ENCODE measurements around the gene JAK2.
A peak's percentile ranks its signal among the peaks of the same experiment; 100 is the strongest.

- TF ChIP-seq CTCF (IDR thresholded peaks at IDR 0.05 in 2 of 3, conservative IDR thresholded peaks at IDR 0.05 in 1 of 3; ENCODE audit: insufficient read depth in 2 of 3, low read depth in 1 of 3, low read length in 3 of 3) (no peak), RCOR1 (IDR thresholded peaks at IDR 0.05; ENCODE audit: borderline replicate concordance in 1 of 2, low read depth in 2 of 2, low read length in 2 of 2) (no peak), JUND (IDR thresholded peaks at IDR 0.05; ENCODE audit: borderline replicate concordance, low read depth, low read length) (peak; percentile 8; the same call in 1 of the 2 replicates), JUND (tag; IDR thresholded peaks at IDR 0.05; ENCODE audit: borderline replicate concordance, low read depth, low read length) (no peak), POLR2AphosphoS5 (IDR thresholded peaks at IDR 0.05; ENCODE audit: control insufficient read depth, insufficient read depth, low read depth, low read length) (no peak), BCLAF1 (IDR thresholded peaks at IDR 0.05; ENCODE audit: borderline replicate concordance in 1 of 2, control insufficient read depth in 1 of 2, low read depth in 2 of 2, low read length in 1 of 2) (no peak), IRF1 (CRISPR knock-in tag; IDR thresholded peaks at IDR 0.05; ENCODE audit: borderline replicate concordance) (no peak), ZBTB1 (CRISPR knock-in tag; IDR thresholded peaks at IDR 0.05; ENCODE audit: borderline replicate concordance, low read depth) (no peak)
Observed at GRCh38 chr9:4980086-4980727, 4.9 kb upstream of the JAK2 start.
